Nephron (organoid): ENCODE measurements around the gene CIITA.

Experiments
- H3K27ac Mint-ChIP-seq, 3 experiments: 2 replicates each; pipeline ENCODE4 v1.8.0; 2020; ENCODE audit warnings: mixed read lengths in 3 of 3, mild to moderate bottlenecking in 2 of 3, moderate library complexity in 1 of 3
- H3K27me3 Mint-ChIP-seq: 2 replicates; pipeline ENCODE4 v1.8.0; 2021; ENCODE audit warnings: low read depth, mild to moderate bottlenecking, moderate library complexity, mixed read lengths
- H3K36me3 Mint-ChIP-seq: 2 replicates; pipeline ENCODE4 v1.8.0; 2020; ENCODE audit warnings: low read depth, mixed read lengths
- H3K4me1 Mint-ChIP-seq: 2 replicates; pipeline ENCODE4 v1.8.0; 2020; ENCODE audit warnings: mixed read lengths
- H3K4me3 Mint-ChIP-seq, 3 experiments: 2 replicates each; pipeline ENCODE4 v1.8.0; 2020; ENCODE audit warnings: mild to moderate bottlenecking in 3 of 3, mixed read lengths in 3 of 3, moderate library complexity in 2 of 3
- H3K9me3 Mint-ChIP-seq: 2 replicates; pipeline ENCODE4 v1.8.0; 2020; ENCODE audit warnings: mixed read lengths
- TF ChIP-seq, protein P1 (sequence below), 3 experiments: fragments of 200-600 bp; sonication (generic); IDR thresholded peaks; one replicate each; pipeline ENCODE4 v1.5.0; 2021; ENCODE audit warnings: antibody characterized with exemption in 3 of 3; ENCODE audit not compliant: unreplicated experiment in 3 of 3

CIITA gene

DNA sequence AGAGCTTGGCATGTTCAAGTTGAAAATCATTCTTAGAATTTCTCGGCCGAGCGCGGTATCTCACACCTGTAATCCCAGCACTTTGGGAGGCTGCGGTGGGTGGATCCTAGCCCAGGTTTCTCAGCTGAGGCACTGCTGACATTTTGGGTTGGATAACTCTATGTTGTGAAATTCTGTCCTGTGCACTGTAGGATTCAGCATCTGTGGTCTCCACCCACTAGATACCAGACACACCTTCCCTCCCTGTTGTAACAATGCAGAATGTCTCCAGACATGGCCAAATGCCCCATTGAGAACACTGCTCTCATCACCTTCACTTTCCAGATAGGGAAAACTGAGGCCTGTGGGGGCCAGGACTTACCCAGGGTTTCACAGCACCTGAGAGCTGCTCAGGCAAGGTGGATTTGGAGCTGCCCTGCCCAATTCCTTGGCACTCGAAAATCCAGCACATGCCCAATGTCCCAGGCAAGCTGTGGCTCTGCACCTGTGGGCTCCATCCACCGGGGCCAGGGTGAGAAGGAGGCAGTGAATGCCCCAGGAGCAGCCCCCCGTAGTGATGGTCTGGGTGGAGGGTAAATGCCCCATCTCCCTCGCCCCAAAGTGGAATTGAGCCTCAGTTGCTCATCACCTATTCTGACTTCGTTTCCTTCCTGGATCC is 38.3 kb upstream of the CIITA start:
- TF ChIP-seq, protein P1, sequence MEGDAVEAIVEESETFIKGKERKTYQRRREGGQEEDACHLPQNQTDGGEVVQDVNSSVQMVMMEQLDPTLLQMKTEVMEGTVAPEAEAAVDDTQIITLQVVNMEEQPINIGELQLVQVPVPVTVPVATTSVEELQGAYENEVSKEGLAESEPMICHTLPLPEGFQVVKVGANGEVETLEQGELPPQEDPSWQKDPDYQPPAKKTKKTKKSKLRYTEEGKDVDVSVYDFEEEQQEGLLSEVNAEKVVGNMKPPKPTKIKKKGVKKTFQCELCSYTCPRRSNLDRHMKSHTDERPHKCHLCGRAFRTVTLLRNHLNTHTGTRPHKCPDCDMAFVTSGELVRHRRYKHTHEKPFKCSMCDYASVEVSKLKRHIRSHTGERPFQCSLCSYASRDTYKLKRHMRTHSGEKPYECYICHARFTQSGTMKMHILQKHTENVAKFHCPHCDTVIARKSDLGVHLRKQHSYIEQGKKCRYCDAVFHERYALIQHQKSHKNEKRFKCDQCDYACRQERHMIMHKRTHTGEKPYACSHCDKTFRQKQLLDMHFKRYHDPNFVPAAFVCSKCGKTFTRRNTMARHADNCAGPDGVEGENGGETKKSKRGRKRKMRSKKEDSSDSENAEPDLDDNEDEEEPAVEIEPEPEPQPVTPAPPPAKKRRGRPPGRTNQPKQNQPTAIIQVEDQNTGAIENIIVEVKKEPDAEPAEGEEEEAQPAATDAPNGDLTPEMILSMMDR (IDR thresholded peaks at IDR 0.05; ENCODE audit: unreplicated experiment in 3 of 3) = no peak
- H3K27ac Mint-ChIP-seq = no peak overlapping the region
- no peaks in the 10 kb centered on the region for H3K4me1 Mint-ChIP-seq
- no peak overlapping the region for H3K4me3 Mint-ChIP-seq
- H3K36me3 Mint-ChIP-seq = no peaks in the 10 kb centered on the region
- H3K27me3 Mint-ChIP-seq = peaks cover 23% of the 10 kb centered on the region
- H3K9me3 Mint-ChIP-seq = no peaks in the 10 kb centered on the region

DNA sequence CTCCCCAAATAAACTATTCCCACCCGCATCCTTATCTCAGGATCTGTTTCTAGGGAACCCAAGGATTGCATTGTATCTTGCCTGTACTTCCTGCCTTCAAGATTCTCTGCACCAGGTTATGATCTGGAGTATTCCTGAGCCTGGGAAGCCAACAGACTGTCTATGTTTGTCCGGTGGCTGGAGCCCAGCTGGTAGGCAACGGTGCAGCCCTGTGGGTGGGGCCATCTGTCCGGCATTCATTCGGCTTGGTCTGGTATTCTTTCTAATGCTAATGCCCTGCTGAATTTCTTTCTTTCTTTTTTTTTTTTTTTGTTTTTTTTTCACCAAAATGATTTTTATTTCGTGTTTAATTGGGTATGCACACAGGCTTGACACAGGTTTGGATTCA is 37.7 kb upstream of the CIITA start:
- Mint-ChIP-seq H3K27ac (no peak overlapping the region), H3K36me3 (no peaks in the 10 kb centered on the region), H3K27me3 (peaks cover 18% of the 10 kb centered on the region), H3K4me1 (no peaks in the 10 kb centered on the region), H3K4me3 (no peak overlapping the region), H3K9me3 (no peaks in the 10 kb centered on the region)
- TF ChIP-seq, protein P1 (IDR thresholded peaks at IDR 0.05; ENCODE audit: unreplicated experiment in 3 of 3) = no peak

DNA sequence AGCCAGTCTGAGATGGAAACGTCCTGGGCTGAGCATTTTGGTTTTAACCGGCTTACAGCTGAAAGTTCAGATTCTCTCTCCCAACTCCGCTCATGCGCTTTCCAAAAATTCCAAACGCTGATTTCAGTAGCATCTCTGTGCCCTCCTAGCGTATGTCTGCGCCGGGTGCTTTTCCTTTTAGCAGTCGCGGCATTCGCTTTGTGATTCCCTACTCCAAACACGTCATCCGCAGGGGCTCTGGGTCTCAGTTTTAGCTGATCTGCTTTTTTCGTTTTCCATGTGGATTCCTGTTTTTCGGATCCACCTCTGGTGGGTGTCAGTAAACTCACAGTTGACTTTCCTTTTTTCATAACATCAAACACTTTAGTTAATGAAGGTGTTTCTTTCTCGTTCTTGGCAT is 36.3 kb upstream of the CIITA start:
- Mint-ChIP-seq H3K27ac (no peak overlapping the region), H3K27me3 (peaks cover 23% of the 10 kb centered on the region), H3K36me3 (no peaks in the 10 kb centered on the region), H3K4me1 (no peaks in the 10 kb centered on the region), H3K9me3 (no peaks in the 10 kb centered on the region), H3K4me3 (no peak overlapping the region)
- TF ChIP-seq, protein P1 (IDR thresholded peaks at IDR 0.05; ENCODE audit: unreplicated experiment in 3 of 3) = no peak

DNA sequence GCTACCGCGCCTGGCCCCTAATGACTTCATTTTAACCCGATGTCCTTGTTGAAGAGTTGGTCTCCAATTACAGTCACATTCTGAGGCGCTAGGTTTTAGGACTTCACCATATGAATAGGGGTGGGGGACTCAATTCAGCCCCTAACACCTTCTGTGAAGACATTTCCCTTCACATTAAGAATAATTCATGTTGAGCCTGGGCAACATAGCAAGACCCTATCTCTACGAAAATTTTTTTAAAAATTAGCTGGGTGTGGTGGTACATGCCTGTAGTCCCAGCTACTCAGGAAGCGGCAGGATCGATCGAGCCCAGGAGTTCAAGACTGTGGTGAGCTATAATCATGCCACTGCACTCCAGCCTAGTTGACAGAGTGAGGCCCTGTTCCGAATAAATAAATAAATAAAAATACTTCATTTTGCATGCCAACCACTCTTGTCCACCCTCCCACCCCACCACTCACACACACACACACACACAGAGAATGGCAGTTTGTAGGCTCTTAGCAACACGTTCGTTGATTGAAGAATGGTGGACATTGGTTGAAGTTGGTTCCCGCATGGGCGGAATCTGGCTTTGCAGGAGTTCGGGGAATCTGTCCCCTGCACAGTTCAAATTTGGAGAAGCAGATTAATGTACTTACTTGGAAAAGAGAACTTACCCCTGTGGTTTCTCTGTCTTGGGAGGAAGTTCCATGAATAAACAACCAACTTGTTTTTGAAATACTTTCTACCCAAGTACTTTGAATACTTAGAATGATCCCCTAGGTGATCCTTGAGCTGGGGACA is 30.6 kb upstream of the CIITA start:
- H3K4me3 Mint-ChIP-seq = no peak overlapping the region
- H3K36me3 Mint-ChIP-seq = no peaks in the 10 kb centered on the region
- peaks cover 36% of the 10 kb centered on the region for H3K27me3 Mint-ChIP-seq
- no peaks in the 10 kb centered on the region for H3K9me3 Mint-ChIP-seq
- no peaks in the 10 kb centered on the region for H3K4me1 Mint-ChIP-seq
- TF ChIP-seq, protein P1 (IDR thresholded peaks at IDR 0.05; ENCODE audit: unreplicated experiment in 3 of 3) = no peak
- H3K27ac Mint-ChIP-seq = no peak overlapping the region

DNA sequence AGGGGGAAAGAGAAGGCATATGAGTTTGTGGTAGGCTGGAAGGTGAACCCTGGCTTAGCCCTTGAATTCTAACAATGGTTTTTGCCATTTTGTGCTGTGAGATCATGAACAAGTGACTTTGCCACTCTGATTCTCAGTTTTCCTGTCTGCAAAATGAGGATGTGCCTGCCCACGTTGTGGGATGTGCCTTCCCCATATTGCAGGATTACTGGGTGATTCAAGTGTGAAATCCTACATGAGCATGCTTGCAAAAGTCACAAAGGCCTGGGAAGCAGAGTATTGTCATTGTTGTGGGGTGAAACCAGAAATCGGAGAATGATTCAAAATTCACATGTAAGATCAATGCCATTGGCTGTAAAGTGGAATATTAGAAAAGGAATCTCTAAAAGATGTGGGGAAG is 29.8 kb upstream of the CIITA start:
- Mint-ChIP-seq H3K9me3 (no peaks in the 10 kb centered on the region), H3K4me1 (no peaks in the 10 kb centered on the region), H3K27ac (no peak overlapping the region), H3K36me3 (no peaks in the 10 kb centered on the region), H3K4me3 (no peak overlapping the region), H3K27me3 (peaks cover 37% of the 10 kb centered on the region)
- TF ChIP-seq, protein P1 (IDR thresholded peaks at IDR 0.05; ENCODE audit: unreplicated experiment in 3 of 3) = no peak
